HG03095 (cell line): ENCODE measurements around the gene CIB1.
"Not testable (repeated sequence)": the region's sequence is repeated elsewhere in the genome, so short reads cannot be mapped to it uniquely, and the experiment has no call there.

Experiments
- ATAC-seq: cut with Tn5 transposase; IDR thresholded peaks from one replicate; pipeline ENCODE4 v1.9.1; 2021; ENCODE audit warnings: moderate library complexity; ENCODE audit not compliant: unreplicated experiment

The CIB1 gene

GRCh38 chr15:90233387-90234095 lies at the start of gene CIB1:
Gene CIB1, minus strand, starts transcription at chr15:90233941. Its CDS starts 56 bp downstream, at chr15:90233885.
- peak; percentile 81 for ATAC-seq

DNA sequence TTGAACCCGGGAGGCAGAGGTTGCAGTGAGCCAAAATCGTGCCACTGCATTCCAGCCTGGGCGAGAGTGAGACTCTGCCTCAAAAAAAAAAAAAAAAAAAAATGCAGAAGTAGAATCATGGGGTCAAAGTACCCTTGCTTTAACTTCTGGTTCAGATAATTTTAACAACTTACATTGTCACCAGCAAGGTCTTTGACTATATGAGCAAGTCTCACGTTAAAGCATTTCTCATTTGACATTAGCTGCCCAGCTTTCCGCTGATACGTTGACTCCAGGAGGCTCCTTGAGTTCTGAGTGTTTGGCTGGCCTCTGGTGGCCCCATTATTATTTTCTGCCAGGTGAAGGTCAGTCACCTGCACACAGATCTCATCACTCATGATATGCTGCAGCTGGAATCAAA lies 47.9 kb upstream of the CIB1 start:
- ATAC-seq = not testable (repeated sequence)

- not testable (repeated sequence) for ATAC-seq
Observed at GRCh38 chr15:90280743-90281142, 47.0 kb upstream of the CIB1 start.

GRCh38 chr15:90278467-90278866 lies 44.7 kb upstream of the CIB1 start:
- not testable (repeated sequence) for ATAC-seq

GRCh38 chr15:90271459-90272166 lies 37.9 kb upstream of the CIB1 start:
- no peak for ATAC-seq

DNA sequence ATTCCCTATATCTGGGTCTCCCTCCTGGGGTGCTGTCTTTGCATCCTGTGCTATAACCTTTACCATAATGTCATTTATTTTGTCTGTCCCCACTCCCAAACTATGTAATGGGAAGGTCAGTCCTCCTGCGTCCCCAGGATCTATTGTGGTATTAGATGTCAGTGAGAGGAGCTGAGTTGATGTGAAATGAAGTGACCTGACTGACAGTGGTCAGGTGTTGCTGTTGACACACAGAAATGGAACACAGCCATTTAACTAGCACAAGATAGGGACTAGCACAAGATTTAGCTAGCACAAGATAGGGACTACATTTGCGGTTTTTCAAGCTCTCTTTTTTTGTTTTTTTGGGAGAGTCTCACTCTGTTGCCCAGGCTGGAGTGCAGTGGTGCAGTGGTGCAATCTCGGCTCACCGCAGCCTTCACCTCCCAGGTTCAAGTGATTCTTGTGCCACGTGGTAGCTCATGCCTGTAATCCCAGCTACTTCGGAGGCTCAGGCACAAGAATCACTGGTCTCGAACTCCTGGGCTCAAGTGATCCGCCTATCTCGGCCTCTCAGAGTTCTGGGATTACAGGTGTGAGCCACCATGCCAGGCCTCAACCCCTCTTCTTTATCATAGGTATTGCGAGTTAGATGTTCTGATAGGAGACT lies 36.9 kb upstream of the CIB1 start:
- ATAC-seq = no peak

DNA sequence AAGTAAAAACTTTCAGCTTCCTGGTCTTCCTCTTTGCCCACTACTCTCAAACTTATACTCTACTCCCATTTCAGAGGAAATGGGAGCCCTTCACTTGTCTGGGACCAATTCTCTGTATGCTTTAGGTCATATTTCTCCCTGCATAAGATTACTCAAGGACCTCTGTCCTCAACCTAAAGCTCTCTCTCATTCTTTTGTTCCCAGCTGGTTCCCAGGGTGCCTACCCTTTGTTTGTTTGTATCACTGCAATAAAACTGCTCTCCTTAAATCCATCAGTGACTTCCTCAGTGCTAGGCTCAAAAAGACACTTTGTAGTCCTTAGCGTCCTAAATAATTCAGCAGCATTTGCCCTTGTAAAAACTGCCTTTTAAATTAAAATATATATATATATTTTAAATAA lies 34.7 kb upstream of the CIB1 start:
- no peak for ATAC-seq

GRCh38 chr15:90266485-90266884 lies 32.7 kb upstream of the CIB1 start:
- ATAC-seq = no peak

DNA sequence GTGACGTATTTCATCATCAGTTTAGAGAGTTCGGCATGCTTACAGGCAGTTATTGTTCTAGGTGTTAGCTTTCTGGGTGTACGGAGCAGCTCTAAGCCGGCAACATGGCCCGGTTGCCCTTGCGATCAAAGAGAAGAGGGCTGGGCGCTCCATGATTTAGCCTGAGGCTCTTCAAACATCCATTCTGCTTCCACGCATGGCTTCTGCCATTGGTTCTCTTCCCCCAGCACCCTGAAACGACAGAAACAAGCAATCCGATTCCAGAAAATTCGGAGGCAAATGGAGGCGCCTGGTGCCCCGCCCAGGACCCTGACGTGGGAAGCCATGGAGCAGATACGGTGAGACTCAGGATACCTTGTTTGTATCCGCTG lies 32.3 kb upstream of the CIB1 start:
- peak; percentile 15 for ATAC-seq

- peak; percentile 90 for ATAC-seq
Observed at GRCh38 chr15:90265271-90266060, 31.7 kb upstream of the CIB1 start, which contains the start of gene NGRN. Gene NGRN, plus strand, starts transcription at chr15:90265672. Its CDS starts 41 bp downstream, at chr15:90265713.

- no peak for ATAC-seq
Observed at GRCh38 chr15:90264671-90265070, 30.9 kb upstream of the CIB1 start.

DNA sequence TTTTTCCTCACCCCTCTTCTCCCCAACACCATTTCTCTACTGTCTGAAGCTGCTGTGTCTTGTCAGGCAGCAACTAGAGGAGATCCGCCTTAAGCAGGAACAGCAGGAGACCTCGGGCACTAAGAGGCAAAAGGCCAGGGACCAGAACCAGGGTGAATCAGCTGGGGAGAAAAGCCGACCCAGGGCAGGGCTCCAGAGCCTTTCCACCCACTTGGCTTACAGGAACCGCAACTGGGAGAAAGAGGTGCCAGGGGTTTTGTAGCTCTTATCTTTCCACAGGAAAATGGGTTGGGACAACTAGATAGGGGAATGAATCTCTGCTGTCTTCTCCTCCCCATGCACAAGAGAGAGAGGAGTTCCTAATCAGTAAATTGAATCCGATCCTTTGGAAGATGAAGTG lies 28.7 kb upstream of the CIB1 start:
- ATAC-seq = no peak

DNA sequence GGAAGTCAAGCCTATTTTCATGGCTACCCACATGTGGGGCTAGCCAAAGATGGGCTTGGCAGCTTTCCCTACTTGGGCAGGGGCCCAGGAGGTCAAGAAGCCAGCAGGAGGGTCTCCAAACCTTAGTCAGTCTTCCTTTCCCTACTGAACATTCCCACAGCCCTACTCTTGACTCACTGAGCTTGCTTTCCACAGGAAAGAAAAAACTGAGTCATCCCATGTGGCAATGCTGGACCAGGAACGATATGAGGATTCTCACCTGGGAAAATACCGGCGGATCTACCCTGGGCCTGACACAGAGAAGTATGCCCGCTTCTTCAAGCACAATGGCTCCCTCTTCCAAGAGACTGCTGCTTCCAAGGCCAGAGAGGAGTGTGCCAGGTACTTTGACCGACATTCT lies 28.1 kb upstream of the CIB1 start:
- no peak for ATAC-seq

DNA sequence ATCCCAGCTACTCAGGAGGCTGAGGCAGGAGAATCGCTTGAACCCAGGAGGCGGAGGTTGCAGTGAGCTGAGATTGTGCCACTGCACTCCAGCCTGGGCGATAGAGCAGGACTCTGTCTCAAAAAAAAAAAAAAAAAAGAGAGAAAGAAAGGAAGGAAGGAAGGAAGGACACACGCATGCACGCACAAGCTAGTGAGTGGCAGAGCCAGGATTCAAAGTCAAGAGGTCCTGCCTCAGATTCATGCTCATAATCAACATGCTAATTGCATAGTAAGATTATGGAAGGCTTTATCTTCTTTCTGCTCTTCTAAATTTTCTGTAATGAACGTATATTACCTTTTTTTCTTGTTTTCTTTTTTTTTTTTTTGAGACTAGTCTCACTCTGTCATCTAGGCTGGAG lies 27.0 kb upstream of the CIB1 start:
- not testable (repeated sequence) for ATAC-seq

DNA sequence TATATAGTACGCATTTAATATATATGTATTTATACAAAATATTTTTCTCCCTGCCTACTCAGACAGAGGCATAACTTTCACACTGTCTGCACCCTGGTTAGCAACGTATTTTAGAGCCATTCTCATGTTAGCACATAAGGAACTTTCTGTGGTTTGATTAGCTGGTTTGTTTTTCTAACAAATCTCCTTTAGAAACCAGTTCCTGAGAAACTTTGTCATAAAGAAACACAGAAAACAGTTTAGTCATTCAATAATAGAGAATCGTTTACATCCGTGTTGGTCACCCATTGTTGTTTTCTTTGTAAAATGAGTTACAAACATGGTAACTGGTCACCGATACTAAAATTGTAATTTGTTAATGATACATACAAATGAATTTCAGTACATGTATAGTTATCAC lies 25.8 kb upstream of the CIB1 start:
- peak; percentile 75 for ATAC-seq

GRCh38 chr15:90257776-90258175 lies 24.0 kb upstream of the CIB1 start:
- ATAC-seq = no peak

GRCh38 chr15:90249203-90249863 lies 15.6 kb upstream of the CIB1 start, which contains the start of gene TTLL13:
Gene TTLL13, plus strand, starts transcription at chr15:90249556. Its CDS starts 1,075 bp downstream, at chr15:90250631.
- peak; percentile 62 for ATAC-seq

GRCh38 chr15:90248789-90249202 lies 15.1 kb upstream of the CIB1 start:
- ATAC-seq = no peak

GRCh38 chr15:90243943-90244639 lies 10.3 kb upstream of the CIB1 start:
- no peak for ATAC-seq
